ENCODE results near the gene TSTD1.
"Not testable (repeated sequence)": the region's sequence is repeated elsewhere in the genome, so short reads cannot be mapped to it uniquely, and the experiment has no call there.

The TSTD1 gene

DNA sequence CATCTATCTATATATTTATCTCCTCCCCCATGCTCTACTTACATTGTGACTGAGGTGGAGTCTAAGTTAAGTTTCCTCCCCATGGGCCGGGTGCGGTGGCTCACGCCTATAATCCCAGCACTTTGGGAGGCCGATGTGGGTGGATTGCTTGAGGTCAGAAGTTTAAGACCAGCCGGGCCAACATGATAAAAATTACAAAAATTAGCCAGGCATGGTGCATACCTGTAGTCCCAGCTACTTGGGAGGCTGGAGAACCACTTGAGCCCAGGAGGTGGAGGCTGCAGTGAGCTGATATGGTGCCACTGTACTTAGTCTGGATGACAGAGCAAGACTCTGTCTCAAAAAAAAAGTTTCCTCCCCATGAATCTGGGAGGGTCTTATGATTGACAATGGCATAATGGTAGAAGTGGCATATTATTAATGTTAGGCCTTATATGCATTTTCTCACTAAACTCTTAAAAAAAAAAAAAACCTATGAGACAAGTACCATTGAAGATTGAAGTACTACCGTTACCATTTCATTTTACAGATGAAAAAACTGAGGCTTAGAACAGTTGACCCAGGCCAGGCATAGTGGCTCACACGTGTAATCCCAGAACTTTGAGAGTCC is 29.1 kb downstream of the TSTD1 start:
- DNase-seq (ENCODE audit: low read depth in 2 of 2) = no peak

DNA sequence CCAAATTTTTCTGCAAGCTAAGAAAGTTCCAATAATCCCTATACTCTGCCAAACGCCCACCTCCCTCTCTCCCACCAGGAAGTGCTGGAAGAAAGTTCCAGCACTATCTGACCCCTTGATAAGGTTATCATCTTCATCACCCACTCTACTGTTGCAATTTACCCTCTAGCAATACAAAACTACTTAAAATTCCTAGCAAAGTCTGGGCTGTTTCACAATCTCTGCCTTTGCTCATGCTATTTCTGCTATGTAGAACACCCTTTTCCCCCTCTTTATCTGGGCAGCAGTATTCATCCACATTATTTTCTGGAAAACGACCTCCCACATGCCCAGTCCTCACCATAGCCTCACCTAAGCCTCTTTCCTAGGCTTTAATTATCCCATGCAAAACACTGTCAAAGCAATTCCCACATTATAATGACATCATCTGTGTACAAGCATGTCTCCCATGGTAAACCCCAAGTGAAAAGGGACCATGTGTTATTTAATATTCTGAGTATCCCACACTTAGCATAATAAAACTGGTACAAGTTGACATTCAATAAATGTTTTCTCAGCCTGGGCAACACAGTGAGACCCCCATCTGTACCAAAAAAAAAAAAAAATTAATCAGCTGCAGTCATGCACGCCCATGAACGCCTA is 29.8 kb downstream of the TSTD1 start:
- no peak for DNase-seq (ENCODE audit: low read depth in 2 of 2)

DNA sequence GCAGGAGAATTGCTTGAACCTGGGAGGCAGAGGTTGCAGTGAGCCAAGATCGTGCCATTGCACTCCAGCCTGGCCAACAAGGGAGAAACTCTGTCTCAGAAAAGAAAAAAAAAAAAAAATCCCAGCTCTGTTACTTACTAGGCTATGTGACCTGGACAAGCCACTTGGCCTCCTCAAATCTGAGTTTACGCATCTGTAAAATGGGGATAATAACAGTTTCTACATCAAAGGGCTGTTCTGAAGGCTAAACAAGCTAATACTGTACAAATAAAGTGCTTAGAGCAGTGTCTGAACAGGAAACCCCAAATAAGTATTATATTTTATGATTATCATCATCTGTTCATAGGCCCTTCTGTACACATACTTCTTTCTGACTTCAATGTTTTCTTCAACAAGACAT is 31.4 kb downstream of the TSTD1 start:
- no peak for DNase-seq (ENCODE audit: low read depth in 2 of 2)

DNA sequence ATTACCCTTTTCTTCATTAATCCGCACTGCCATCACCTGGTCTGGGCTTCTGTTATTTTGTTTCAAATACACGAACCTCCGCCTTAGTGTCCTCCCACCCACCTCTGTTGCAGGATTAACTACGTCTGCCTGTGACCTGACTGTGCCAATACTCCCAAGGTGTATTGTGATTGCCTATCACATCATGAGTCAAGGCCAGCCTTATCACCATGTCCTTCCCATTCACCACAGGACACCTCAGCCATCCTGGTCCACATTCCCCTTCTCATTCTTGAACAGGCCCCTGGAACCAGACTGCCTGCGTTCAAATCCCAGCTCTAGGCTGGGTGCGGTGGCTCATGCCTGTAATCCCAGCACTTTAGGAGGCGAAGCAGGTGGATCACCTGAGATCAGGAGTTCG is 32.2 kb downstream of the TSTD1 start:
- DNase-seq (ENCODE audit: low read depth in 2 of 2) = no peak

DNA sequence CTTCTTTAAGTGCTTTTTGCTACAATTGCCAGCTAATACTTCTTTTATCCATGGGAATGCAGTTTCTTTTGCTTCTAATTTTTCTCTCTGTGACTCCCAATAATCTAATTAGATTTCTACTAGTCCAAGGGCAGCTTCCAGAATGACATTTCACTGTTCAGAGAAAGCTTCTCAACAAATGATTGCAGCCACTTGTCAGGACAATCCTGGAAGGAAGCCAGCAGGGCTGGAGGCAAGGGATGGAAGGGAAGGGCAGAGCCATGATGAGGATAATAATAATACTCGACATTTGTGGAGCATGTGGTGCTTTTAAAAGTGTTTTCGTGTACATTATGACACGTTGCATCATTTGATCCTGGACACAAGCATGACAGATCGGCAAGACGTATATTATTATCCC is 37.2 kb downstream of the TSTD1 start:
- no peak for DNase-seq (ENCODE audit: low read depth in 2 of 2)

DNA sequence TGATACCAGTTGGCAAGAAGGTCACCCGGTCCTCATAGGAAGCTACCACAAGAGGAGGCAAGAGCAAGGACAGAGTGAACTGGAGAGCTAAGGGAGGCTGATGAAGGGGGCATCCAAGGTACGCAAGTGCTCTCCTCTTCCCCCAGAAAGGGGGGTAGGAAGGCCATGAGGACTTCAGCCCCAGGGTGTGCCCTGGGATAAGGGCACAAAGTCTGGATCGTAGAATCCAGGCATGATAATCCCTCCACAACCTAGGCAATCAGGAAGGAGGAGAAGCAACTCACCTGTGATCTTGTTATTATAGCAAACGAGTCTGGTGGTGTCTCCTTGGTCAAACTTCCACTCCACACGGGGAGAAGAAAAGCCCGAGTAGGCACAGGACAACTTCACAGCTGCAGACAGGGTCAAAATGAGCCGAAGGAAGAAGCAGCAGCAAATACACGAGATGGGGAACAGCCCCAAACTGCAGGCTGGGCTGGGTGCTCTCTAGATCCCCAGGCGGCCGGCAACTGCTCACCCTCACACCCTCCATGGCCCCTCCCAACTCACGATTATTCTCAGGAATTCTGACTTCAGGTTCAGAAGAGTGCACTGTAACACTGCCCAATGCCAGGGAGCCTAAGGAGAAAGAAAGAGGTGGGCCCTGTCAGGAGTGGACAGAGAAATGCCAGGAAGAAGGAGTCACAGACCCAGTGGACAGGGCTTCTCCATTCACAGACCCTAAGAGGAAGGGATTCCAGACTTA is 37.9 kb downstream of the TSTD1 start:
- no peak for DNase-seq (ENCODE audit: low read depth in 2 of 2)

DNA sequence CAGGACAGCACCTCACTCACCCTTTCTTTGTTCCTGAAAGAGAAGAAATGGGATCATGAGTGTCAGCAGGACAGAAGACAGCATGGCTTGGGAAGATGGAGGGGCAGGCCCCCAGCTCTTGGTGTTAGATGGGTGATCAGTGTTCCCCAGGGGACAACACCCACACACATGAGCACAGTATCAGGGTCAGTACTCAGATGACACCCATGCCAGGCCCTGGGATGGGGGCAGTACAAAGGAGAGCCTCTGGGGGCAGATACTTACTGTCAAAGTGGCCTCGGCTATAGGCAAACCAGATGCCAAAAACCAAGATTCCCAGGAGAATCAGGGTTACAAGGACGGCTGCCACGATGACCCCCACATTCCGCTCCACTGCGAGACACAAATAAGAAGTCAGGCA is 39.4 kb downstream of the TSTD1 start:
- no peak for DNase-seq (ENCODE audit: low read depth in 2 of 2)

DNA sequence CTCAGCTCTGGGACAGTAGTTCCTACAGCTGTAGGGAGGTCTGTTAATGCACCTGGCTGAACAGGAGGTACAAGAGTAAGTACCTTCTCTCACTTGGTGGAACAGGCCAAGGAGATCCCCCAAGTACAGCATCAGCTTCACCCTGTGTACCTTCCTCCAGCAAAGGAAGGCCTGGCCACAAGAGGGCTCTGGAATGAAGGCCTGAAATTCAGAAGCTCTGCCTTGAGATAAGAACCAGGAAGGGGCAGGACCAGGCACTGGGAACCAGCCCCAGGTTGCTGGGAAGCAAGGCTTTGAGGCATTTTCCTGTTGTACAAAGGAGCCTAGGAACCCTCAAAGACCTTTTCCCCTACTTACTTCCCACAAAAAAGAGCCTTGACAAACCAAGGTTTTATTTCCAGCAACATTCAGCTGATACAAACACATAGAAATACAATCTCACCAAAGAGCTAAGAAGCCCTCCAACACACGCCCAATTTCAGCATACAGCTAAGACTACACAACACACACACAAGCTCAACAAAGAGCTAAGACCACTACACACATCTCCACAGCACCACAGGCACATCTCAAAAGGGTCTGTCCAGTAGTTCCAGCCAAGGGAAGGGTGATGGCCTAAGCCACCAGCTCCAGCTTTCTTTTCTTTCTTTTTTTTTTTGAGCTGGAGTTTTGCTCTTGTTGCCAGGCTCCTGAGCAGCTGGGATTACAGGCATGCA is 41.3 kb downstream of the TSTD1 start:
- DNase-seq (ENCODE audit: low read depth in 2 of 2) = peak; percentile 25 to 43

DNA sequence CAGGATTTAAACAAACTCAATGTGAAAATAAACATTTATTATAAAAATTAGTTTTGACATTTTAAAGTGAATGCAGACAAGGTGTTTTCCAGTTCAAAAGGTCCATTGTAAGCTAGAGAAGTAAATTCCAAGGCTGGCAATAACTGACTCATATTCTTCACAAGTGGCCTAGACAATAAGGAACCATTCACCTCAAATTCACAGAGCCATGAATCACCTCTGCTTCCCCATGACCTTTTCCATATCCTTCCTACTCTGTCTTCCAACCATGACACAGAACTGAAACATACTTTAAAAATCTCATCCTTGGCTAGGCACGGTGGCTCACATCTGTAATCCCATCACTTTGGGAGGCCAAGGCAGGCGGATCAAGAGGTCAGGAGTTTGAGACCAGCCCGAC is 42.6 kb downstream of the TSTD1 start:
- no peak for DNase-seq (ENCODE audit: low read depth in 2 of 2)

DNA sequence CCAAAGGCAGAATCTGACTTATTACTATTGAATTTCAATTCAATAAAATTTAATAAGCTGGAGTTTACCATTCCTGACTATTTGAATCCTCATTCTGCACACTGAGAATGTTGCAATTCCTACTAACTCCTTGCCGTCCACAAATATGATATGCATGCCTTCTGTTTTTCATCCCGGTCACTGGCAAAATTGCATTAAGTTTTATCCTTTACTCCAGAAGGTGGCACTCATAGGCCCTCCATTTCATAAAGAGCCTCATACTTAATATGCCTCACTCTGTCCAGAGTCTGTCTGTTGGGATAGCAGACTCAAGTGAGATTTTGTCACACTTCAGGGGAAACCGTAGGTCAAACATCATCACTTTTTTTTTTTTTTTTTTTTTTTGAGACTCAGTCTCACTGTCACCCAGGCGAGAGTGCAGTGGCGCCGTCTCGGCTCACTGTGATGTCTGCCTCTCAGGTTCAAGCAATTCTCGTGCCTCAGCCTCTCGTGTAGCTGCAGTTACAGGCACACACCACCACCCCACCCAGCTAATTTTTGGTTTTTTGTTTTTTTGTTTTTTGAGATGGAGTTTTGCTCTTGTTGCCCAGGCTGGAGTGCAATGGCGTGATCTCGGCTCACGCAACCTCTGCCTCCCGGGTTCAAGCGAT is 45.1 kb downstream of the TSTD1 start:
- DNase-seq (ENCODE audit: low read depth in 2 of 2) = no peak

DNA sequence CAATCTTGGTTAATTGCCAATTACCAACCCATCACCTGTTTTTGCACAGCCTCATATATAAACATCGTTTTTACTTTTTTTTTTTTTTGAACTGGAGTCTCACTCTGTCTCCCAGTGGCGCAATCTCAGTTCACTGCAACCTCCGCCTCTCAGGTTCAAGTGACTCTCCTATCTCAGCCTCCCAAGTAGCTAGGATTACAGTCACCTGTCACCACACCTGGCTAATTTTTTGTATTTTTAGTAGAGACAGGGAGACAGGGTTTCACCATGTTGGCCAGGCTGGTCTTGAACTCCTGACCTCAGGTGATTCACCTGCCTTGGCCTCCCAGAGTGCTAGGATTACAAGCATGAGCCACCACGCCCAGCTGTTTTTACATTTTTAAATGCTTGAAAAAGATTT is 46.7 kb downstream of the TSTD1 start:
- not testable (repeated sequence) for DNase-seq (ENCODE audit: low read depth in 2 of 2)
